ENCODE data around the gene STK32A.

Gene STK32A

GRCh38 chr5:147259837-147260236 is 25.0 kb downstream of the STK32A start:
- no peak for DNase-seq (ENCODE audit: low read depth)

- no peak for DNase-seq (ENCODE audit: low read depth)
Observed at GRCh38 chr5:147267082-147267832, 32.4 kb downstream of the STK32A start.

DNA sequence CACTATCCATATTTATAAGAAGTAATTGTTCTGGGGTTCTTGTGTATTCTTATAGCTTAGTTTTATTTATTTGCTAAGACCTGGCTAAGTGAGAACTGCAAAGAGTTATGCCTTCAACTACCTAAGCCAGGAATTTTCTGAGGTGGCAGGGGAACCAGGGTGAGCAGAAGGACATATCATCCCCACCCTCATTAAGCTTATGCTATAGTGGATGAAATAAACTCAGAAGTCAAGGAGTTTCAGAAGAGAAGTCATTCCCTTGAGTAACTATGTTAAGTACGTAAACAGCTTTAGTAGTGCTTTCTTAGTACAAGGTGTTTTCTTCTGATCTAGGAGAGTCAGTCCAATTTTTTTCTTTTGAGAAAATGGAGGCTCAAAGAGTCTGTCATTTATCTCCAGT is 41.7 kb downstream of the STK32A start:
- DNase-seq (ENCODE audit: low read depth), result no peak

- no peak for DNase-seq (ENCODE audit: low read depth)
Observed at GRCh38 chr5:147286296-147286695, 51.5 kb downstream of the STK32A start.

- DNase-seq (ENCODE audit: low read depth), result no peak
Observed at GRCh38 chr5:147287110-147287509, 52.3 kb downstream of the STK32A start.

DNA sequence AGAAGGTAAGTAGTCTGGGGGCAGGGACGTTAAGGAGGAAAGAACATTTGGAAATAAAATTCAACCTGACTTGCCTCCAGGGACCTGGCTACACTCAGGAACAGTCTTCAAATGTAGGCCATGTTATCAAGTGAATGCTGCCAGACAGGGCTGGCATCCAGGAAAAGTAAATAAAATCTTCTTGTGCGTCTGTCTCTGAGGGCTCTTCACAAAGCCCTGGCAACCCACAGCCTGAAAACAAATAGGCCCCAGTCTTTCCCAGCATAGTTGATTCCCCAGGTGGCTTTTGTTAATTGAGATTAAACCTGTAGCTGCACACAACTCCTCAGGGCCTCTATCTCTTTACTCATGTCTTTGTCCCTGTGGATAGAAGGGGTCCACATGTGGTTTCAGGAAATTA is 55.4 kb downstream of the STK32A start:
- no peak for DNase-seq (ENCODE audit: low read depth)

DNA sequence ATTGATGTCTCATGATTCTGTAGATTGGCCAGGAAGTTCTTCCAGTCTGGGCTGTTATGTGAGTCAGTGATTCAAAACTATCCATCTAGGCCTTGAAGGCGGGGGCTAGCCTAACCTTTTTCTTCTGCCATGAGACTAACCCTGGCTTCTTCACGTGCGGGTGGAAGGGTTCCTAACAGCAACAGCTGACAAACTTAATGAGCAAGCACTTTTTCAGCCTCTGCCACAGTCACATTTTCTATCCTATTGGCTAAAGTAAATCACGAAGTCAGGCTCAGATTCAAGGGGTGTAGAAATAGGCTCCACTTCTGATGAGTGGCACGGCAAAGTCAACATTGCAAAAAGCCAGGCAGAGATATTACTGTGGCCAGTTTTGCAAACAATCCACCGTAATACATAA is 68.4 kb downstream of the STK32A start:
- DNase-seq (ENCODE audit: low read depth), result no peak

- DNase-seq (ENCODE audit: low read depth), result peak; percentile 44
Observed at GRCh38 chr5:147303976-147304375, 69.2 kb downstream of the STK32A start.

DNA sequence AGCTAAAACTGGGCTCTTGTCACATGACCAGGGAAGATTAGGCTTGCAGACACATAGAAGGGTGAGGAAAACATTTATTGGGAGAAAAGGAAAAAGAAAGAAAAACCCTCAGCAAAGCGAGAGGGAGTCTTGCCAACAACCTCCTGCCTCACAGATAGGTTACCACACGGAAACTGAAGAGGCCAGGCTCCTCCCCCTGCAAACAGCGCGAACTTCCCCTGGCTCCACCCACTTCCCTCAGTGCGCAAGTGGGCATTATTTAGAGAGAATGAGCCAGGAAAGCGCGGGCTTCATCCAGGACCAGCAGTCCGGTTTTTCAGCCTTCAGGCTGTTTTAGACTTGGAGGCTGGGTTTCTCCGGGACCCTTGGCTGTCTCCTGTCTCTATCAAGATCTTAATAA is 70.3 kb downstream of the STK32A start:
- no peak for DNase-seq (ENCODE audit: low read depth)

- no peak for DNase-seq (ENCODE audit: low read depth)
Observed at GRCh38 chr5:147306351-147306750, 71.5 kb downstream of the STK32A start.

DNA sequence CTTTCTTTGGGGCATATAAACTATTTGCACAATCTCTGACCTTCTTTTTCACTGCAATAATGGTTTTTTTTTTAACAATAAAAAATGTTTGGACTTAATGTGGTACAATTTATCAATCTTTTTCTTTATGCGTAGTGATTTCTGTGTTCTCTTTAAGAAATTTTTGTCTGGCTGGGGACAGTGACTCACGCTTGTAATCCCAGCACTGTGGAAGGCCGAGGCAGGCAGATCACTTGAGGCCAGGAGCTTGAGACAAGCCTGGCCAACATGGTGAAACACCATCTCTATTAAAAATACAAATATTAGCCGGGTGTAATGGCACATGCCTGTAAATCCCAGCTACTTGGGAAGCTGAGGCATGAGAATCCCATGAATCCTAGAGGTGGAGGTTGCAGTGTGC is 72.3 kb downstream of the STK32A start:
- DNase-seq (ENCODE audit: low read depth), result no peak

DNA sequence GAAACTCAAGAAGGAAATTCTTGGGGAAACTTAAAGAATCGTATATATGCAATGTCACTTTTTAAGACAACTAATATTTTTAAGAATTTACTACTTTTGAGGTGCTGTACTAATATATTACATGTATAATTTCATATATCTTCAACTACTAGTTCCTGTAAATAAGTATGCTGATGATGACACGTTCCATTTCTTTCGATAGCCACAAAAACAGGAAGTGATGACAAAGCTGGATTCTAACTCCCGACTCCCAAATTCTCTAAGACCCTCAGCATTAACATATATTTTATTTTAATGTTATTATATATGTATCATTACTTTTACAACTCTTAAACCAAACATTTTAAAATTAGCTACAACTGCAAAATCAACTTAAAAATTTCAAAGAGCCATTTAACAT is 74.8 kb downstream of the STK32A start:
- no peak for DNase-seq (ENCODE audit: low read depth)

GRCh38 chr5:147310059-147310704 is 75.4 kb downstream of the STK32A start:
- no peak for DNase-seq (ENCODE audit: low read depth)

DNA sequence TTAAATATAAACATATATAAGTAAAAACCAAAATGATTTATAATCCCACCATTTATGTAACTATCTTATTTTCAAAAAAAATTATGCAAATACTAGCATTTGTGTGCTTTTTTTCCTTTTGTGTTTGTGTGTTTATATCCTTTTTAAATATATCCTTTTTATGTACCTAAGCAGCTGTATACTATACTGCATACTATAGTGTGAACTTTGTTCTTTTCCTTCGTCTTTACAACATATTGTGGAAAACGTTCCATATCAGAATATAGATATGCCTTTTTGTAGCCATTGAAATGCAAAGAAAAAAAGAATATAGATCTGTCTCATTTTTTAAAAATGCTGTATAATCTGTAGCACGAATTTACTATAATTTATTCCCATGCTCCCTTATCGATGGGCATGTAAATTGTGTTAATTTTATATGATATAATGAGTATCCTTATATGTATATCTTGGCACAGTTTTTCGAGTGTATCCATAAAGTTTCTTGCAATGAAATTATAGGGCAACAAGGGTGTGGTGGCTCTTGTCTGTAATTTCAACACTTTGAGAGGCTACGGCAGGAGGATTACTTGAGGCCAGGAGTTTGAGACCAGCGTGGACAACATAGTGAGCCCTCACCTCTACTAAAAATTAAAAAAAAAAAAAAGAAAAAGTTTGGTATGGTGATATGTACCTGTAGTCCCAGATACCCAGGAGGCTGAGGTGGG is 83.3 kb downstream of the STK32A start:
- DNase-seq (ENCODE audit: low read depth), result no peak

GRCh38 chr5:147321569-147321968 is 86.7 kb downstream of the STK32A start:
- no peak for DNase-seq (ENCODE audit: low read depth)

- no peak for DNase-seq (ENCODE audit: low read depth)
Observed at GRCh38 chr5:147327421-147327820, 92.6 kb downstream of the STK32A start.

- DNase-seq (ENCODE audit: low read depth), result no peak
Observed at GRCh38 chr5:147327905-147328304, 93.1 kb downstream of the STK32A start.

GRCh38 chr5:147332658-147333057 is 97.8 kb downstream of the STK32A start:
- no peak for DNase-seq (ENCODE audit: low read depth)

DNA sequence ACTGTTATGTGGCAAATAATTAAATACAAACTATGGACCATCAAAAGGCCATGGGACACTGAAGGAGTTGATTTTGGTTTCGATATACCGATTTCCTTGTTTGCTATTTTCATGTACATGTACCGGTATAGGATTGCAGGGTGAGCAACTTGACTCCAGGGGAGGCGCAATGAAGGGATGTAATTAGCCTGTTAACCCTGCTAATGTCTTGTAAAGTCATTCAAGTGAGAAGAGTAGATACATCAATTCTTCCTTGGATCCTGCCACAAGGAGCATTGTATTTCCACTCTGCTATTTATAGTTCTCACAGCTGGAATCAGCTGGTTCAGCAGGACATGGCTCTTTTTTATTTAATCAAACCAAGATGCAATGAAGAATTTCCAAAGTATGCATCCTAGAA is 102.0 kb downstream of the STK32A start:
- DNase-seq (ENCODE audit: low read depth), result no peak

- no peak for DNase-seq (ENCODE audit: low read depth)
Observed at GRCh38 chr5:147339313-147339712, 104.5 kb downstream of the STK32A start.

- DNase-seq (ENCODE audit: low read depth), result no peak
Observed at GRCh38 chr5:147340941-147341340, 106.1 kb downstream of the STK32A start.

DNA sequence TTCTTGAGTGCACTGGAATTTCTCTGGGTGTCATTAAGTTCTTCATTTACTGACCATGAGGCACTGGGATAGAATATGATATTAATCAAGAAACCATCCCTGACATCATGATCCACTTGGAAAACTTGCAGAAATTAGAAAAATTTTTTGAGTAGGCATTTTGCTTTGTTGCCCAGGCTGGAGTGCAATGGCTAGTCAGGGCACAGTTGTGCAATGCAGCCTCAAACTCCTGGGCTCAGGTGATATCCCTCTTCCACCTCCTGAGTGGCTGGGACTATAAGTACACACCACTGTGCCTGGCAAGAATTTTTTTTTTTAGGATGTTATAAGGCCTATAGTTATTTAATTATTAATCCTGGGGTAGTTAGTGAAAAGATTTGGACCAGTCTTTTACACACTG is 106.5 kb downstream of the STK32A start:
- DNase-seq (ENCODE audit: low read depth), result no peak

DNA sequence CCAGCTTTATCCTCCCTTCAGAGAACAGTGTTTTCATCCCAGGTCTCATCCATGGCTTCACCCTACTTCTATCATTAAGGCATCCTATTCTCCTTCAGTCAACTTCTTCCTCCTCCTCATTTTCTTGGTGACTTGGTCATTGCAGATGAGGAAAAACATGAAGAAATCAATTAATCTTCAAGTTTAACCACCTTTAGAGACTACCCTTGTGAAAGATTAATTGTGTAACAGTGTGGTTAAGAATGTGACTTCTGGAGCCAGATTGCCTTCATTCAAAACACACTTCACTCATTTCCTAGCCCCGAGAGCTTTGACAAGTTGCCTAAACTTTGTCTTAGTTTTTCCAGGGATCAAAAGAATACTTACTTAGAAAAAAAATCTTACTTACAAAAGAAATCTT is 110.0 kb downstream of the STK32A start:
- no peak for DNase-seq (ENCODE audit: low read depth)

All from non-pigmented ciliary epithelial cell (primary cell).